Testis (tissue), 2 donors: Measurements from ENCODE around the gene TPSAB1.

Experiments
- CTCF ChIP-seq, 3 experiments: fragments of 450-650 bp in 2 of 3; fragments of 200-600 bp in 1 of 3; sonication (generic) in 1 of 3; IDR thresholded peaks; one replicate each; pipeline ENCODE4 v1.5.1; 2016 to 2019; ENCODE audit warnings: antibody characterized with exemption in 3 of 3, mild to moderate bottlenecking in 2 of 3, moderate library complexity in 1 of 3
- POLR2A ChIP-seq: fragments of 450-650 bp; IDR thresholded peaks from one replicate; pipeline ENCODE4 v1.6.1; 2017; ENCODE audit warnings: antibody characterized with exemption, mild to moderate bottlenecking, moderate library complexity

GRCh38 chr16:1280783-1281182 lies 40.3 kb downstream of the TPSAB1 start:
- TF ChIP-seq CTCF (IDR thresholded peaks at IDR 0.05): no peak
- TF ChIP-seq POLR2A: no peak
